NCI-H1436 treated with DMSO at 0.1 percent for 48 hours (cell line): ENCODE data around the gene TOX2.

Experiments used
- DNase-seq: peaks from one replicate; lab custom pipeline; 2025; lab: John Stamatoyannopoulos, UW

Gene TOX2

GRCh38 chr20:43975096-43975768 lies 60.6 kb downstream of the TOX2 start:
- DNase-seq = no peak

- DNase-seq = no peak
Observed at GRCh38 chr20:43976547-43976946, 61.9 kb downstream of the TOX2 start.

- no peak for DNase-seq
Observed at GRCh38 chr20:43977252-43977651, 62.6 kb downstream of the TOX2 start.

- no peak for DNase-seq
Observed at GRCh38 chr20:43977962-43978361, 63.3 kb downstream of the TOX2 start.

- DNase-seq = no peak
Observed at GRCh38 chr20:43979576-43980105, 65.0 kb downstream of the TOX2 start.

GRCh38 chr20:43981540-43981939 lies 66.9 kb downstream of the TOX2 start:
- no peak for DNase-seq

- no peak for DNase-seq
Observed at GRCh38 chr20:43982016-43982415, 67.4 kb downstream of the TOX2 start.

GRCh38 chr20:43982886-43983285 lies 68.2 kb downstream of the TOX2 start:
- no peak for DNase-seq

- no peak for DNase-seq
Observed at GRCh38 chr20:43983359-43983758, 68.7 kb downstream of the TOX2 start.

GRCh38 chr20:43983904-43984361 lies 69.3 kb downstream of the TOX2 start:
- peak; percentile 57 for DNase-seq

GRCh38 chr20:43984587-43984986 lies 69.9 kb downstream of the TOX2 start:
- DNase-seq = no peak

- DNase-seq = no peak
Observed at GRCh38 chr20:43985121-43985520, 70.5 kb downstream of the TOX2 start.

- DNase-seq = no peak
Observed at GRCh38 chr20:43985608-43986316, 71.1 kb downstream of the TOX2 start.

GRCh38 chr20:43987018-43987417 lies 72.4 kb downstream of the TOX2 start:
- no peak for DNase-seq

GRCh38 chr20:43987531-43987930 lies 72.9 kb downstream of the TOX2 start:
- DNase-seq = no peak

- DNase-seq = no peak
Observed at GRCh38 chr20:43988451-43988850, 73.8 kb downstream of the TOX2 start.

- no peak for DNase-seq
Observed at GRCh38 chr20:43988867-43989266, 74.2 kb downstream of the TOX2 start.

- DNase-seq = no peak
Observed at GRCh38 chr20:43991261-43991660, 76.6 kb downstream of the TOX2 start.

- DNase-seq = no peak
Observed at GRCh38 chr20:43991982-43992381, 77.3 kb downstream of the TOX2 start.

- DNase-seq = no peak
Observed at GRCh38 chr20:43992885-43993284, 78.2 kb downstream of the TOX2 start.

- no peak for DNase-seq
Observed at GRCh38 chr20:43993560-43993959, 78.9 kb downstream of the TOX2 start.

GRCh38 chr20:43994486-43995100 lies 79.9 kb downstream of the TOX2 start:
- DNase-seq = no peak

GRCh38 chr20:43995645-43996044 lies 81.0 kb downstream of the TOX2 start:
- no peak for DNase-seq
